HL-60/S4 treated with retinoic acid at 250 ng/mL for 4 days and 3 days (cell line): ENCODE measurements around the gene DAPL1.

Source experiments
- in situ Hi-C: fragments of 300-500 bp; cut with MboI; formaldehyde crosslinking; loops from 2 replicates; pipeline ENCODE4 v1.7.0; 2022; ENCODE audit warnings: low sequenced_read_pairs

The DAPL1 gene

GRCh38 chr2:158776231-158776630 is 18.9 kb upstream of the DAPL1 start:
- in situ Hi-C loops, result no loop called here

- in situ Hi-C loops, result no loop called here
These were observed 18.0 kb upstream of the DAPL1 start for GRCh38 chr2:158777077-158777476.

GRCh38 chr2:158778243-158778642 is 16.9 kb upstream of the DAPL1 start:
- in situ Hi-C loops, result no loop called here

GRCh38 chr2:158779621-158780020 is 15.5 kb upstream of the DAPL1 start:
- in situ Hi-C loops, result no loop called here

- in situ Hi-C loops, result no loop called here
These were observed 13.7 kb upstream of the DAPL1 start for GRCh38 chr2:158781353-158781961.

- in situ Hi-C loops, result no loop called here
These were observed 13.0 kb upstream of the DAPL1 start for GRCh38 chr2:158782136-158782535.

GRCh38 chr2:158782616-158783015 is 12.5 kb upstream of the DAPL1 start:
- in situ Hi-C loops, result no loop called here

- in situ Hi-C loops, result no loop called here
These were observed 11.2 kb upstream of the DAPL1 start for GRCh38 chr2:158783923-158784322.

GRCh38 chr2:158786897-158787296 is 8.2 kb upstream of the DAPL1 start:
- in situ Hi-C loops, result no loop called here

- in situ Hi-C loops, result no loop called here
These were observed 6.2 kb upstream of the DAPL1 start for GRCh38 chr2:158788951-158789350.

GRCh38 chr2:158796652-158797051 is 1.5 kb downstream of the DAPL1 start:
- in situ Hi-C loops, result no loop called here

- in situ Hi-C loops, result no loop called here
These were observed 3.0 kb downstream of the DAPL1 start for GRCh38 chr2:158797963-158798700.

GRCh38 chr2:158799181-158799580 is 4.1 kb downstream of the DAPL1 start:
- in situ Hi-C loops, result no loop called here

- in situ Hi-C loops, result no loop called here
These were observed 8.4 kb downstream of the DAPL1 start for GRCh38 chr2:158803506-158803905.

- in situ Hi-C loops, result no loop called here
These were observed 10.1 kb downstream of the DAPL1 start for GRCh38 chr2:158805255-158805654.

GRCh38 chr2:158805936-158806335 is 10.8 kb downstream of the DAPL1 start:
- in situ Hi-C loops, result no loop called here

- in situ Hi-C loops, result no loop called here
These were observed 11.8 kb downstream of the DAPL1 start for GRCh38 chr2:158806941-158807340.

GRCh38 chr2:158808426-158808825 is 13.3 kb downstream of the DAPL1 start:
- in situ Hi-C loops, result no loop called here

GRCh38 chr2:158809816-158810215 is 14.7 kb downstream of the DAPL1 start:
- in situ Hi-C loops, result no loop called here

- in situ Hi-C loops, result no loop called here
These were observed 15.8 kb downstream of the DAPL1 start for GRCh38 chr2:158810731-158811460.

GRCh38 chr2:158815166-158815565 is 20.0 kb downstream of the DAPL1 start:
- in situ Hi-C loops, result no loop called here

GRCh38 chr2:158815658-158816057 is 20.5 kb downstream of the DAPL1 start:
- in situ Hi-C loops, result no loop called here
